Activated CD4-positive, CD25-positive, alpha-beta regulatory T cell treated with anti-CD3 and anti-CD28 coated beads, Interleukin-2, amount 50 U/mL, for 16 hours (primary cell): Measurements from ENCODE around the gene MEDAG.
"Not testable (repeated sequence)": the region's sequence is repeated elsewhere in the genome, so short reads cannot be mapped to it uniquely, and the experiment has no call there.

Source experiments
- DNase-seq: peaks from one replicate; pipeline ENCODE4 v3.0.0-alpha.2; 2020; ENCODE audit warnings: low read depth, low spot score

Gene MEDAG

DNA sequence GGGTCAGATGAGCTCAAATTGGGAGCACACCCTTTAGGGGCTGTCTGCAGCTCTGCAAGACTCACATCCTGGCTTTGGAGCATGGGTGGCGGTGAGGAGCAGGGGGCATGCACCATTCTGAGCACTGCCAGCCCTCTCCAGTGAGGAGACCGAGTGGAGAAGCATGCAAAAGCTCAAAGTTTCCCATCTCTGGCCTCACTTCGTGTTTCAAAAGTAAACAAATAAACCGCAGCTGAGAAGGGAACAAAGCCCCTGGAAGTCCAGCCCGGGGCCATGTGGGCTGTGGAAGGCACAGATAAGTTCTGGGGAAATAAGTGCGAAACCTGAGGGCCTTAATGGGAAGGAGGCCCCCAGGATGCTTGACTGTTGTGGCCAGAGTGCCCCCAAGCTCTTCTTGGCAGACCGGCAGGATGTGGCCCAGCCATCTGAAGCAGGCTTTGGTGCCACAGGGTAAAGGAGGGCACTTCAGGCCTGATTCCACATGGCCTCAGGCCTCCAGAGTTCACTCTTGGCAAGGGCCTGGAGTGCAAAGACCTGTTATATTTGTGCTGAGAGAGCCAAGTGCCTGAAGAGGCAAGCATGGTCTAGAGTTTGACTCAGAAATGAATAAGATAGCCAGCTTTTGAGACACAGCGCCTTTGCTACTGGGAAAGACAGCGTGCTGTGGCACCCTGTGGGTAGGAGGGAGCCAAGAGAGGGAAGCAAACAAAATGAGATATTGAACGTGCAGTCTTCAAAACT, 1.2 kb downstream of the MEDAG start:
- DNase-seq: no peak

DNA sequence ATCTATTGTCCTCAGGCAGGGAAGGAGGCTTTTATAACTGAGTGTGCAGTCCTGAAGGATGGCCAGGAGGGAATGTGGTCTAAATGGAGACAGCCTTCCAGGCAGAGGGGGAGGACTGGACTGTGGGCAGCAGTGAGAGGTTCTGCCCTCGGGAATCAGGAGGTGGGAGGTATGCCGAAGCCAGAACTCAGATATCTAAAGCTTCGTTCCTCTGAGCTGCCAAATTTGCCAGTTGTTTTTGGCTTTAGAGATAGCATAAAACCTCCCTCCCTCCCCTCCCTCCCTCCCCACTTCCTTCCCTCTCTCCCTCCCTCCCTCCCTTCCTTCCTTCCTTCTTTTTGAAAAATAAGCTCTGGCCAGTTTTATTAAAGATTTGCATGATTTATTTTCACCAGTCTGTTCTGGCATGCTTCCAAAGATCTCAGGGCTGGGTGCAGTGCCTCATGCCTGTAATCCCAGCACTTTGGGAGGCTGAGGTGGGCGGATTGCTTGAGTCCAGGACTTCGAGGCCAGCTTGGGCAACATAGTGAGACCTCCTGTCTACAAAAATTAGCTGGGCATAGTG, 2.4 kb downstream of the MEDAG start:
- DNase-seq: no peak

DNA sequence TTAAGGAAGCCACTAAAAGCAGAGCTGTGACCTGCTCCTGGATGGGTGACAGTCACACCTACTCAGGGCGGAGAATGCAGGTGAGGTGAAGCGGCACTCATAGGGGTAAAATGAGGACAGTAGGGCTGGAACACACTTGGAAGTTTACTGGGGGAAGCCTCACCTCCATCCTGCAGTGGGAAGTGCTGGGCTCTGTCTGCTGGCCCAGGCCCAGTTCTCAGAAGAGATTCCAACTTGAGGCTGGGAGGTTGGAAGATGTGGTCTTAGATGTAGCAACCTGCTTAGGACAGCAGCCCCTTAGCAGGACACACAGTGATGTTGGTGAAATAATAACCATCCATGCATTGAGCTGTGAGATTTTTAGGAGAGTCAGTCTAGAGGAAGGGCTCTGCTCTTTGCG, 4.6 kb downstream of the MEDAG start:
- DNase-seq: no peak

- DNase-seq: no peak
These were observed 9.8 kb downstream of the MEDAG start for GRCh38 chr13:30915691-30916541.

- no peak for DNase-seq
These were observed 10.9 kb downstream of the MEDAG start for GRCh38 chr13:30916991-30917390.

DNA sequence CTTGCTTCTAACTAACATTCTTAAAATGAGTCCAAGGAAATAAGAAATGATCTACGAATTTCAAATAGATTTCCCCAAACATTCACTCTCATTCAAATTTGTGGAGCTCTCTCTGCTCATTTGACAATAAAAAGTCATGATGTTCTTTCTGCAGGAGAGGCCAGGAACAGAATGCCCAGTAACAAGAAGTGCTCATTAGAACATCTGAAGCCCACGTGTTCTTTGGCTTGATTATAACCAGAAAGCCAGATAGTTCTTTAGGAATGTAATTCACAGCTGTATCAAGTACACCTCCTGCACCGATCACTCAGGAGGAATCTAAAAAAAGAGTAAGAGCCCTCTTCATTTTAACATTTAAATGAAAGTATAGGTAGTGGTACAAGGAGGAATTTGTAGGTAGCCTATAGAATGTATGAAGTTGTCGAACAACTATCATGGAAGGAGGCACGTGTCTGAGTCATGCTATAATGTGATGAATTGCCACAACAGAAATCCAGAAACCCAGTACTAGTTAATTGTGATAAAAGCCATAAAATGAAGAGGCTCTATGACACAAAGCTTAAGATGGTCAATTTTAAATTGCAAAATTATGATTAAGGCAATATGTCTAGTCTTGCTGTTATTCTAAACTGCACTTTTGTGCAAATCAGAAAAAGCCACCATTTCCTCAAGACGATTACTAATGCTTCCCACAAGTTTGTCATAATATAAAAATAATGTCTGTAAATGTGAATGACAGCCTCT, 12.8 kb downstream of the MEDAG start:
- DNase-seq: no peak

DNA sequence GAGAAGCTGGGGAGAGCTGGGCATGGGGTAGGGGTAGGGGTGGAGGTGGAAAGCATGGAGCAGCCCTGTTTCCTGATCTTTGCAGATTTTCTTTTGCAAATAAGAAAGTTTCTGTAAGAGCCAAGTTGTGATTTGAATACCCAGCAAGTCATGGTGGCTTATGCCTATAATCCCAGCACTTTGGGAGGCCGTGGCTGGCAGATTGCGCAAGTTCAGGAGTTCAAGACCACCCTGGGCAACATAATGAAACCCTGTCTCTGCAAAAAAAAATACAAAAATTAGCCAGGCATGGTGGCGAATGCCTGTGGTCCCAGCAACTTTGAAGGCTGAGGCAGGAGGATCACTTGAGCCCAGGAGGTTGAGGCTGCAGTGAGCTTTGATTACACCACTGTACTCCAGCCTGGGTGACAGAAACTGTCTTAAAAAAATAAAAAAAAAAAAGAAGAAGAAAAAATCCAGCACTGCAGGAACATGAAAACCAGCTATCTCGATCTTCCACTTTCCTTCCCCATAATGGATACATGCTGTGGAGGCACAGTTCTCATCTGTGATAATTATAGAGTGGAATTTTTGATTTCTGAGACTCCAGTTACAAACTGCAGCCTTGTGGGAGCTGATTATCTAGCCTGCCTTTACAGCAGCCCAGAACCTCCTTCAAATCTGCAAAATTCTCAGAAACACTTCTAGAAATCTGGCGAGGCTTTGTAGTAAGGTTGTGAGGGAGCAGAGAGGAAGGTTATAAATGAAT, 14.3 kb downstream of the MEDAG start:
- DNase-seq: no peak

DNA sequence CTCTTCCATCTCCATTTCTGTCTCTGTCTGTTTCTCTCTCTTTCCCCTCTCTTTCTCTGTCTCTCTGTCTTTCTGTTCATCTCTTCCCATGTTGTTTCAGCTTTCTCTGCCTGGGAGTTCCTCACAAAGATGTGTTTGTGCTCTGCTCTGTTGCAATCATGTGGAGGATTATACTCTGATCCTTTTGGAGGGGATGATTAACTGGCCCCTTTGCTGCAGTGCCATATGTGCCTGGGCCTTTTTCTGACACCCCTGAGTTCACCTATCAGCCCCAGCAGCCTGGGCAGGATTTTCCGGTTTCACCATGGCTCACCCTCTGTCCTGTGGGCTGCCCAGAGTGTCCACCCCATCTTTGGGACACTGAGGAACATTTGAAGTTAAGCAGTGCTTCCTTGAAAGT, 17.3 kb downstream of the MEDAG start:
- no peak for DNase-seq

GRCh38 chr13:30924721-30925120, 18.6 kb downstream of the MEDAG start:
- DNase-seq: no peak

DNA sequence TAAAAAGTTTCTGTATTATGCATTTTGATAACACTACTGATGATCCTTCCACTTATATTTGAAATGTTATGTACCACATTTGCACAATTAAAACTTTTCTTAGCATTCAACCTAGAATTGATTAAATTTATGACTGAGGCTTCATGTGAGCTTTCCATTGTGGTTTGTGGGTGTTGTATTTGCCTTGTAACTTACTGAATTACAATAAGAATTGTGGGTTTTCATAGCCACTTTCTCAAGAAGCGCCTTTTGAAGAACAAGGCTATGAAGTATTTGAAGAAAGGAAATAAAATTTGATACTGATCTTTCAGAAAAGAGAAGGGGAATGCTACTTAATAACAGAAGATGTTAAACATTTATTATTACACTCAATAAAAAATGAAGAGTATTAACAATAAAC, 19.4 kb downstream of the MEDAG start:
- DNase-seq: no peak

GRCh38 chr13:30926781-30927180, 20.7 kb downstream of the MEDAG start:
- DNase-seq: no peak

DNA sequence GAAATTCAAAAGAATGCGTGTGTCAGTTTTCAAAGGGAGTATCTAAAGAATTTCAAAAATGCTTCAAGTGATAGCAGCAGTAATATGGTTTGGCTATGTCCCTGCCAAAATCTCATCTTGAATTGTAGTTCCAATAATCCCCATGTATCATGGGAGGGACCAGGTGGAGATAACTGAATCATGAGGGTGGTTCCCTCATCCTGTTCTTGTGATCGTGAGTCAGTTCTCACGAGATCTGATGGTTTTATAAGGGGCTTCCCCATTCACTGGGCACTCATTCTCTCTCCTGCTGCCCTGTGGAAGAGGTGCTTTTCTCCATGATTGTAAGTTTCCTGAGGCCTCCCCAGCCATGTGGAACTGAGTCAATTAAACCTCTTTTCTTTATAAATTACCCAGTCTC, 21.1 kb downstream of the MEDAG start:
- not testable (repeated sequence) for DNase-seq

GRCh38 chr13:30927595-30927994, 21.5 kb downstream of the MEDAG start:
- no peak for DNase-seq

- no peak for DNase-seq
These were observed 22.9 kb downstream of the MEDAG start for GRCh38 chr13:30928978-30929377.

DNA sequence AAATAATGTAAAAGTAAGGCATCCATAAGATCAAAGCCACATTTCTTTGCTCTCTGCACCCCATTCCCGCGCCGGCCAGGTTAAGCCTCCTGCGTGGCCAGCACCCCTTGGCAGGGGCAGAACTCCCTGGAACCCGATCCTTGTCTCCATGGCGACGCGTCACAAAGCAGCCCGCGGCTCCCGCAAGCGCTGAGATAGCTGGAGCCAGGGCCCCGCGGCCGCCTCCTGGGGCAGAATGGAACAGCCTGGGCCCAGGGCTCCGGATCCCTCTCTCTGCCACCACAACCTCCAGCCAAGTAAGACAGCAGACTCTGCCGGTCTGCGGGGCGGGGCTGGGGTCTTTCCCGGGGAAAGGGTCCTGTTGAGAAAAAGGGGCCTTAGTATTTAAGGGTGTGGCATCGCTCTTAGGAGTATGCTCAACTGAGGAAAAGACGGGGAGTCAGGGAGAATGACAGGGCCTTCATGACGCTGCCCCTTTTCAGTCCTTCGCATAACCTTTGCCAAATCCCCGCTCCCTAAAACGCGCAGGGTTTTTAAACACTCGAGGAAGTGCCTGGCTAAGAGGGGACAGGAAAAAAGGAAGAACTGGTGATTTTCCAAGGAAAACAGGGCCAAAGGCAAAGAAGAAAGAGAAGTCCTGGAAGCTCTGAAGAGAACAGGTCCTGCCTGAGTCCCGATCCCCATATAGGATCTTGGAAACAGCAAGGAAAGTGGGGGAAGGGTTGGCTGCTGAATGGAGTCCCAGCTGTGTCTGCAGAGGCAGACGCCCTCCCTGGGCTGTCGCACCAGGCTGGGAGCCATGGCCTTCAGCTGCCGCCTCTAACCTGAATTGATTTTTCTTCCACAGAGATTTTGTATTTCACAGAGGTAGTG, 26.6 kb downstream of the MEDAG start, which contains the start of gene TEX26:
TEX26 (plus strand) TSS at position 176 of the 873 bp plus-strand sequence; CDS start at position 236, 60 bp downstream.
- DNase-seq: no peak

DNA sequence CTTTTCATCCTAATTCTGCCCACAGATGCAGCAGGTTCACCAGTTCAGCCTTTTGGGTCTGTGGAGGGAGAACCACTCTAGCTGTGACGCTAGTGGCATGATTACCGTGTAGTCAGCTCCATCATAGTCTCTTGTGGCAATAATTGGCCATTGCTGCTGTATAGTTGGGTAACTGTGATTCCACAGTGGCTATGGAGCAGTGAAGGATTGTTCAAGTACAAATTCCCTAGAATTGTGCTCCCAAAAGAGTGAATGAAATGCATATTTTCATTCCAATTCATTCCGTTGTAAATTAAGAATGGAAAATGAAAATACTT, 27.2 kb downstream of the MEDAG start:
- DNase-seq: no peak

GRCh38 chr13:30934381-30934780, 28.3 kb downstream of the MEDAG start:
- DNase-seq: no peak

DNA sequence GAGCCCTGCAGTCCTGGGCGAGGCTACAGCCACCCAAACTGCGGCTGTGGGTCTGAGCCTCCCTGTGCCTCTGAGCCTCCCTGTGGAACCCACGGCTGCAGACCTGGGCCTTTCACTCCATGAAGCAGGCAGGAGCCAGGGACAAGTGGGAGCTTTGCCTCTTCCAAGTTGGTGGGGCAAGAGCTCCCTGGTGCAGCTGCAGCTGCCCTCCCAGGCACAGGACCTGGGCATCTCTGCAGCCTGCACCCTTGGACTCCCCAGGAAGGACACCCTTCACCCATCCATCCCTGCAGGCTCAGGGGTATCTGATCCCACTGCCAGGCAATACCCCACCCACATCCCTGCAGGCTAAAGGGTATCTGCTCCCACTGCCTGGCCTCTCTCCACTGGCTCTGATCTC, 28.7 kb downstream of the MEDAG start:
- no peak for DNase-seq

DNA sequence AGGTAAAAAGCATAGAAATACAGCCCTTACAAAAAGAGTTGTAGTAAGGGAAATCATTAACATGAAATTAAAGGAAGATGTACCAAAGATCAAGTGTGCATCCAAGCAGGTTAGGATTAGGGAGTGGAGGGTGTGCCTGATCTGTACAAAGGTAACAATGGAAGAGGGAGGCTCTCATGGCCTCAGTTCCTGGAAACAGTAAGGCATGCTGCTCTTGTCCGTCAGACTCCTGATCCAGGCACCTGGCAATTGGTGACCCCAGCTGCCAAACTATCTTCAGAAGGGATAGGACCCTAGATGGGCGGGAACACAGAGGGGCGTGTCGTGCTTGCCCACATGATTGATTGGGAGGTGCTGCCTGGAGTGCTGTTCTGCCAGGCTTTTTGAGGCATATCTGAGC, 30.9 kb downstream of the MEDAG start:
- no peak for DNase-seq

GRCh38 chr13:30943881-30944280, 37.8 kb downstream of the MEDAG start:
- no peak for DNase-seq
